Measurements from ENCODE around the gene BTD.

GRCh38 chr3:15667484-15667883 lies 65.9 kb downstream of the BTD start:
- TF ChIP-seq CTCF (IDR thresholded peaks at IDR 0.05; ENCODE audit: insufficient read depth, low read length): no peak
- TF ChIP-seq POLR2AphosphoS5 (IDR thresholded peaks at IDR 0.05; ENCODE audit: low read depth): no peak

Data from HL-60 (cell line).